ENCODE data around the gene FAM161B. TPM values are rescaled to one million over a fixed set of nuclear protein-coding genes. Genes with fewer than 3 reads are reported as not detected.

Gene FAM161B
- total and polyA plus RNA-seq, 2 of the 4 experiments (the other 2 are of a cell fraction): 1.9 to 2.5 TPM

DNA sequence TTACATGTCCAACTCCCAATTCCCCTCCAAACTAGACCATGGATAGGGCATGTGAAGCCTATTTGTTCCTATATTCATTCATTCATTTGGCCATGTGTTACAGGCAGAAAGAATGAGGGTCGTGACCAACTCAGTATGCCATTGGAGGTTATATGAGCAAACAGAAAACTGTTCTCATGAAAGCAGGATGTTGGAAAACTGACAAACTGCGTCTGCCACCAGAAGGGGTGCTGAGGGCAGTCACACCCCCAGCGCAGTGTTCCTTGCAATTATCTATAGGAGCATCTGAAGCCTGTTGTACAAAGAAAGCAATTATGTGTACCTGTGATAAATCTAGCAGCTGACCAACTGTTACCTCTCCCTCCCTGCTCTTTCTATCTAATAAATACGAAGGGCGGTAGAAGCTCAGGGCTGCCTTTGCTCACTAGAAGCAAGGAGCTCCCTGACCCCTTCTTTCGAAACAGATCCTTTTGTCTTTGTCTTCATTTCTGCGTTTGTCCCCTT is 48.1 kb upstream of the FAM161B start:
- no peak overlapping the region for H3K56ac ChIP-seq (ENCODE audit: extremely low read depth, insufficient read depth, low read length)
- H3K18ac ChIP-seq (ENCODE audit: low read depth, low read length): no peak overlapping the region
- in situ Hi-C loops (cut with MboI; ENCODE audit: low sequenced_read_pairs) (no loop called here), intact Hi-C loops (cut with micrococcal nuclease) (no loop called here), dilution Hi-C loops (cut with HindIII; ENCODE audit: low sequenced_read_pairs, unreplicated experiment) (no loop called here)
- WGBS, 2 experiments (ENCODE audit: extremely low coverage in 2 of 2, insufficient read length in 1 of 2): 90% methylated on average over 3 of the region's 7 CpGs; no CpG with 5 or more reads in 1 of the 2 experiments
- no peak overlapping the region for H3K23ac ChIP-seq (ENCODE audit: low read depth, low read length)
- no peak overlapping the region for H3K4ac ChIP-seq (ENCODE audit: low read depth, low read length)
- H3K79me1 ChIP-seq (ENCODE audit: low read depth in 1 of 2, low read length in 2 of 2): no peaks in the 10 kb centered on the region
- no peak overlapping the region for H3K27ac ChIP-seq (ENCODE audit: insufficient read depth, low read length)
- peaks cover 5% of the 10 kb centered on the region; the same call in 1 of the 2 replicates for H3K36me3 ChIP-seq (ENCODE audit: control insufficient read depth, insufficient read depth, low read length)
- H2AFZ ChIP-seq (replicated peaks; ENCODE audit: low read length, poor library complexity): no peak overlapping the region
- H3K27me3 ChIP-seq (ENCODE audit: control insufficient read depth, insufficient read depth, low read length): no peaks in the 10 kb centered on the region
- BruUV-seq (replicated peaks): no TSS peak
- H4K91ac ChIP-seq (ENCODE audit: insufficient read depth, low read depth, low read length): no peak overlapping the region
- no peak overlapping the region for H3K9ac ChIP-seq (ENCODE audit: low read depth, low read length)
- POLR2A ChIA-PET (ENCODE audit: unreplicated experiment): no interaction called here
- DNase-seq (no peak), ATAC-seq (ENCODE audit: low read depth) (no peak)
- H2AK5ac ChIP-seq (ENCODE audit: low read depth, low read length): no peak overlapping the region
- H2AK9ac ChIP-seq (replicated peaks; ENCODE audit: low read depth, low read length, poor library complexity): no peak overlapping the region
- TF ChIP-seq RCOR1 (IDR thresholded peaks at IDR 0.05; ENCODE audit: insufficient replicate concordance, low read length): no peak
- TF ChIP-seq RFX5 (IDR thresholded peaks at IDR 0.05; ENCODE audit: low read depth, low read length): no peak
- no peak for TF ChIP-seq MAZ (IDR thresholded peaks at IDR 0.05; ENCODE audit: borderline replicate concordance, low read depth, low read length)
- no peak for TF ChIP-seq SMC3 (IDR thresholded peaks at IDR 0.05; ENCODE audit: low read depth, low read length)
- TF ChIP-seq POLR2A (IDR thresholded peaks at IDR 0.05; ENCODE audit: low read depth, low read length): no peak
- CTCF ChIA-PET: no interaction called here
- no peak overlapping the region for H2BK15ac ChIP-seq (ENCODE audit: low read depth, low read length)
- H4K20me1 ChIP-seq (ENCODE audit: insufficient read depth, low read length): no peaks in the 10 kb centered on the region
- H4K8ac ChIP-seq (ENCODE audit: low read depth in 2 of 2, low read length in 2 of 2): no peak overlapping the region
- H4K5ac ChIP-seq (ENCODE audit: low read depth, low read length): no peak overlapping the region
- H3K9me3 ChIP-seq (ENCODE audit: control insufficient read depth, insufficient read depth, low read length): no peaks in the 10 kb centered on the region
- no peak overlapping the region for H2BK5ac ChIP-seq (ENCODE audit: low read depth, low read length, poor library complexity, severe bottlenecking)
- H3K9me1 ChIP-seq (ENCODE audit: insufficient read depth, low read length): no peaks in the 10 kb centered on the region
- H2BK120ac ChIP-seq (ENCODE audit: low read depth, low read length): no peak overlapping the region
- H3K4me1 ChIP-seq (ENCODE audit: control insufficient read depth, insufficient read depth, low read length): no peaks in the 10 kb centered on the region
- H2BK20ac ChIP-seq (ENCODE audit: low read depth, low read length): no peak overlapping the region
- H3K14ac ChIP-seq (replicated peaks; ENCODE audit: low read depth, low read length): no peak overlapping the region
- H3K4me2 ChIP-seq (ENCODE audit: low read depth, low read length): no peak overlapping the region
- H3K4me3 ChIP-seq (ENCODE audit: insufficient read depth, low read depth, low read length): no peak overlapping the region

Data from IMR-90 (cell line).